ENCODE data around the gene ATRX.

GRCh38 chrX:77675986-77676385 is 110.0 kb downstream of the ATRX start:
- TF ChIP-seq POLR2AphosphoS5 (IDR thresholded peaks at IDR 0.05) = no peak
- TF ChIP-seq, protein P1, sequence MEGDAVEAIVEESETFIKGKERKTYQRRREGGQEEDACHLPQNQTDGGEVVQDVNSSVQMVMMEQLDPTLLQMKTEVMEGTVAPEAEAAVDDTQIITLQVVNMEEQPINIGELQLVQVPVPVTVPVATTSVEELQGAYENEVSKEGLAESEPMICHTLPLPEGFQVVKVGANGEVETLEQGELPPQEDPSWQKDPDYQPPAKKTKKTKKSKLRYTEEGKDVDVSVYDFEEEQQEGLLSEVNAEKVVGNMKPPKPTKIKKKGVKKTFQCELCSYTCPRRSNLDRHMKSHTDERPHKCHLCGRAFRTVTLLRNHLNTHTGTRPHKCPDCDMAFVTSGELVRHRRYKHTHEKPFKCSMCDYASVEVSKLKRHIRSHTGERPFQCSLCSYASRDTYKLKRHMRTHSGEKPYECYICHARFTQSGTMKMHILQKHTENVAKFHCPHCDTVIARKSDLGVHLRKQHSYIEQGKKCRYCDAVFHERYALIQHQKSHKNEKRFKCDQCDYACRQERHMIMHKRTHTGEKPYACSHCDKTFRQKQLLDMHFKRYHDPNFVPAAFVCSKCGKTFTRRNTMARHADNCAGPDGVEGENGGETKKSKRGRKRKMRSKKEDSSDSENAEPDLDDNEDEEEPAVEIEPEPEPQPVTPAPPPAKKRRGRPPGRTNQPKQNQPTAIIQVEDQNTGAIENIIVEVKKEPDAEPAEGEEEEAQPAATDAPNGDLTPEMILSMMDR (IDR thresholded peaks at IDR 0.05) = no peak
